A549 treated with ZK216348 at 1 μM for 4 hours (cell line): ENCODE results near the gene CEP112. TPM values are rescaled to one million over a fixed set of nuclear protein-coding genes. Genes with fewer than 3 reads are reported as not detected.

Source experiments
- total RNA-seq: library from RNA; stranded (reverse); fragments of 200-300 nt; extraction: Qiagen RNA extraction; gene quantifications from 5 replicates; pipeline ENCODE4 v1.2.3, GENCODE V29; 2022; ENCODE audit warnings: low read depth

CEP112 gene
- 6.1 to 8.2 TPM (median 7.2 TPM) in 5 replicates for total RNA-seq

GRCh38 chr17:66191593-66192377 is at the start of gene CEP112:
Gene CEP112, minus strand, starts transcription at chr17:66192133.

DNA sequence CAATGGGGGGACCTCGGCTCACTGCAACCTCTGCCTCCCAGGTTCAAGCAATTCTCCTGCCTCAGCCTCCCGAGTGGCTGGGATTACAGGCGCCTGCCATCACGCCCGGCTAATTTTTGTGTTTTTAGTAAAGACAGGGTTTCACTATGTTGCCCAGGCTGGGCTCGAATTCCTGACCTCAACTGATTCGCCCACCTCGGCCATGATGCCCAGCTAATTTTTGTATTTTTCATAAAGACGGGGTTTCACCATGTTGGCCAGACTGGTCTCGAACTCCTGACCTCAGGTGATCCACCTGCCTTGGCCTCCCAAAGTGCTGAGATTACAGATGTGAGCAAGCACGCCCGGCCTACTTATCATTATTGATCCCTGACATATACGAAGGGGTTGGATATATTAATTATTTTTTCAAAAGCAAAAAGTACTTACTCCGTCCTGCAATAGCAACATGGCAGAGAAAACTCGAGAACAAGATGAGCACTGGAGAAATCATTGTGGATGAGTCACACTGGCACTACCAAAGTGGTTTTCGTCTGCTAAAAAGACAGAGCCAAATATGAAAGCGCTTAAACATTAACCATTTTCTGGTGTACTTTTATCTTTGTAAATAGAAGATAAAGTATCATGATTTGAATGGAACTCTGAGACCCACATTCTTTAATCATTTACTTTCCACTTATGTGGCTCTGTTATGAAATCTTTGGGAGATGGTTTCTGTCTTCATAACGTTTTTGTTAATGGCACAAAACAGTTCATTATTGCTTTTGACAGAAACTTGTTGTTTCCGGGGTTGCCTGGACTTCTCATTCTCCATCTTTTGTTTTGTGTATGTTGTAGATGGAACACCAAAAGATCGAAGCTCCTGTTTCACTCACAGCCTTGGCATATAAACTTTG is 37.2 kb upstream of the CEP112 start, which contains the start of gene APOH:
TSS of gene APOH (minus strand) at position 529 of the 896 bp plus-strand sequence. CDS start at position 493, 36 bp downstream.

Other genes starting within 250 kb of the CEP112 start
- gene APOH, start 37.3 kb upstream of the CEP112 start, total RNA-seq, result 3.9 to 5.8 TPM (median 4.8 TPM) in 5 replicates
- gene PRKCA, start 110.5 kb upstream of the CEP112 start, total RNA-seq, result 32.2 to 50.4 TPM (median 44.0 TPM) in 5 replicates